ENCODE results near the gene ZNF175.
A peak's percentile ranks its signal among the peaks of the same experiment; 100 is the strongest.

The ZNF175 gene

DNA sequence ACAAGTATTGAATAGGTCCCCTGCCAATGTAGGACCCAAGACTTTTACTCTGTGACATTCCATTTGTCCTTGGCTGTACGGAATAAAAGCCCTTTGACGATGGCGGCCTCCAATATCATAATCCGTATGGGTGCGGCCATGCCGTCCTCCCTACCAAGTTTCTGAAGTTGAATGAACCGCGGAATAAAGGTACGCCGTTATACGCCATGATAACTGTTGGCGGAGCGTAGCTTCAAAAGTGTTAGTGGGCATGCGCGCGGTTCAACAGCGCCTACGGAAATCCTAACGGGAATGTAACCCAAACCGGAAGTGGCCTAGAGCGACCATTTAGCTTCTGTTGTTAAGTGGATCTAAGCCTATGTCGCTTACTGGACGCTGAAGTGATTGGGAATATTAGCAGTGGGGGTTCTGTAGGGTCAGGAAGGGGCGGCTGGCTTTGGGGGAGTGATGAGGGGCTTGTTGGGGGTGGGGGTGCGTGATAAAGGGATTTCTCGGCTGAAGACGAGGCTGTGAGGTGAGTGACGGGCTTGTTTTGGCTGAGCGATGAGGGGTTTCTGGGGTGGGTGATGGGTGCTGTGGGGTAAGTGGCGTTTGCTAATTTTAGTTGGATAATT lies at the start of gene ZNF175:
TSS of gene ZNF175 (plus strand) at position 322 of the 614 bp plus-strand sequence. CDS start 2,047 bp downstream, outside the sequence.
- peak; percentile 84 for DNase-seq (ENCODE audit: low spot score)

- no peak for DNase-seq (ENCODE audit: low spot score)
Measured at GRCh38 chr19:51521357-51521756, 49.7 kb upstream of the ZNF175 start.

GRCh38 chr19:51521781-51522180 lies 49.3 kb upstream of the ZNF175 start:
- no peak for DNase-seq (ENCODE audit: low spot score)

- DNase-seq (ENCODE audit: low spot score): no peak
Measured at GRCh38 chr19:51524666-51525264, 46.3 kb upstream of the ZNF175 start.

GRCh38 chr19:51525651-51526050 lies 45.4 kb upstream of the ZNF175 start:
- DNase-seq (ENCODE audit: low spot score): no peak

DNA sequence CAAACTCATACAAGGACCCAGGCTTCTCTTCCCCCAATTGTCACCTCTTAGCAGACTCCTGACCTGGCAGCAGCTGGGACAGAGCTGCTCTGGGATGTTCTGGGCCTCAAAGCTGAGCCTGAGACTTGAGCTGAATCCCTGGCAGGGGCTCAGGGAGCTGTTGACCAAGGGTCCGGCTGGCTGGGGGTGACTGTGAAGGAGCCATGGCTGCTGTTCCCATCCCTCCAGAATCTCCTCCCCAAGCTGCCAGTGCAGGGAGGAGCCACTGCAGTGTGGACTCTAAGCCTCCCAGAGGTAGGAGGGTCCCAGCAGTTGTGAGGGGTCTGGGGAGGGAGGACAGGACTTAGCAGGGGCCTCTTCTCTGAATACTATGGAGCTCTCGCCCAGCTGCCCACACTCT lies 41.8 kb upstream of the ZNF175 start:
- DNase-seq (ENCODE audit: low spot score): no peak

GRCh38 chr19:51530616-51531015 lies 40.5 kb upstream of the ZNF175 start:
- no peak for DNase-seq (ENCODE audit: low spot score)

DNA sequence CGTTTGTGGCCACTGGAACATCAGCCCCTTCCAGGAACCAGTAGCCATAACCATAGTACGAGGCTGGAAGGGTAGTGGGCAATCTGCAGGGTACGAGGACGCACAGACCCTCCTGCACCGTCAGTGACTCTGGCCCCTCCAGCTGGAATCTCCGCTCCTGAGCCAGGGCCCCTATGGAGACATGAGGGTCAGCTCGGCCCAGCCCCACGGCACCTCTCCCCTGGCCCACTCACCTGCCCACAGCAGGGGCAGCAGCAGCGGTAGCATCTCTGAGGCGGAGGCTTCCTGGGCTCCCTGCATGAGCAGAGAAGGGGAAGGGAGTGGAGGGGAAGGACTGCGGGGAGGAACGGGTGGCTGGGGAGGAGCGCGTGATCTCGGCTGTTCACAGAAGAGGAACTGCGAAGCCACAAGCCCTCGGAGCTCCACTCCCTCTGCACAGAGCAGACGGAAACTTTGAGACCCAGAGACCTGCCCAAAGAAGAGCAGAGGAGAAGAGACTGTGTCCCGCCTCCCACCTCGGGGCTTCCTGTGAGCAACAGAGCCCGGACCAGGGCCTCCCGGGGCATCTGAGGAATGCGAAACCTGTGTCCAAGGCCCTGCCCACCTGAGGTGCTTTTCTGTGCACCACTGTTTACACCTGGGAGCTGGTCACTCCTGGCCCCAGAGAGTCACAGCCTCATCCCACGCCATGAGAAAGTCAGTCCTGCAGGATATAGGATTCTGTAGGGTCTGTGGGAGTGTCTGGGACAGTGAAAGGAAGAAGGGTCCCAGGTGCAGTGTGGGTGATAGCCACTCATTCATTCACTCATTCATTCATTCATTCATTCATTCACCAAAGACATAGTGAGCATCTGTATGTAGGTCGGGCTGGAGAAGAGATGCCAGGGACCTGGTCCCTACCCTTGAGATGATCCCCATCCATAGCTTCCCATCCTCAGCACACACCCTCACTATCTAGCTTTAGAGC lies 39.5 kb upstream of the ZNF175 start, which contains the start of gene SIGLEC6:
TSS of gene SIGLEC6 (minus strand) at position 322 of the 967 bp plus-strand sequence. CDS start at position 300, 22 bp downstream.
- DNase-seq (ENCODE audit: low spot score): no peak

DNA sequence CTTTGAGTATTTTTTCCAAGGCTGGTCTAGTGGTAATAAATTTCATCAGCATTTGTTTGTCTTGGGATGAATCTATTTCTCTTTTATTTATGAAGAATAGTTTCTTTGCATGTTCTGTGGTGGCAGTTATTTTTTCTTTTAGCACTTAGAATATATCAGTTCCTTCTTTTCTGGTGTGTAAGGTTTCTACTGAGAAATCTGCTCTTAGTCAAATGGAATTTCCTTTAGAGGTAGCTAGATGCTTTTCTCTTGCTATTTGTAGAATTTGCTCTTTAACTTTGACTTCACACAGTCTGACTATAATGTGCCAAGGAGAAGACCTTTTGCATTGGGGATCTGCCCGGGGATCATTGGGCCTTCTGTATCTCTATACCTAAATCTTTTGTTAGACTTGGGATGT lies 35.5 kb upstream of the ZNF175 start:
- no peak for DNase-seq (ENCODE audit: low spot score)

- DNase-seq (ENCODE audit: low spot score): no peak
Measured at GRCh38 chr19:51539821-51540366, 31.2 kb upstream of the ZNF175 start.

DNA sequence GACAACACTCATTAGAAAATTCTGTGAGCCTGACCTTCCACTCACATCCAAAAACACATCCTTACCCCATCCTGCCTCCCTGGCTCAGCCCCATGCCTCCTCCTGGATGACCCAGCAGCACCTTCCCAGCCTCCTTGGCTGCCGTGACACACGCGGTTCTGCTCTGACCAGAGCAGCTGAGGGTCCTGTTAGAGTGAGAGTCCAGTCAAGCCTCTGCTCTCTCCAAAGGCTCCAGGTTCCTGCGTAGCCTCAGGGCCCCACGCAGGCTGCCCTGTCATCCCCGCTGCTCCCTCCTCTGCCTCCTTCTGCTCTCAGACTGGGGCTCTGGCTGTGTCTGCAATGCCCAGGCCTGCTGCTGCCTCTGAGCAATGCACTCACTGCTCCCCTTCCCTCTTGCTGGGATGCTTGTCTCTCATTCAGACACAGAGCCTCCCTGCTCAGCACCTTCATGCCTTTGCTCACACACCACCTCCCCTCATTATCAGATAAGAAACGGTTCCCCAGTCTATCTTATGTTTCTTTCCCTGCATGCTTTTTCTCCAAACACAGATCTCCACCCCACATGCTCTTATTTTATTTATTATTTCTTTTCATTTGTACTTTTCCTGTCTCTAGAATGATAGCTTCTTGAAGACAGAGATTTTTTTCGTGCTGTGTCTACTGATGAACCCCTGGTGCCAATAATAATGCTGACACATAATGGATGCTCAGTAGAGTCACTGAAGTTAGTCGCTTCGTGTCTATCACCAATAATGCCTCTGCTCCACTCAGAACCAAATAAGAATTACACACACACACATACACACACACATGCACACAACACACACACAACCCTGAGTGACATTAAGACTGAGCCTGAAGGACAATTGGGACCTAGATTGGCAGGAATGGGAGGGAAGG lies 29.4 kb upstream of the ZNF175 start:
- DNase-seq (ENCODE audit: low spot score): no peak

DNA sequence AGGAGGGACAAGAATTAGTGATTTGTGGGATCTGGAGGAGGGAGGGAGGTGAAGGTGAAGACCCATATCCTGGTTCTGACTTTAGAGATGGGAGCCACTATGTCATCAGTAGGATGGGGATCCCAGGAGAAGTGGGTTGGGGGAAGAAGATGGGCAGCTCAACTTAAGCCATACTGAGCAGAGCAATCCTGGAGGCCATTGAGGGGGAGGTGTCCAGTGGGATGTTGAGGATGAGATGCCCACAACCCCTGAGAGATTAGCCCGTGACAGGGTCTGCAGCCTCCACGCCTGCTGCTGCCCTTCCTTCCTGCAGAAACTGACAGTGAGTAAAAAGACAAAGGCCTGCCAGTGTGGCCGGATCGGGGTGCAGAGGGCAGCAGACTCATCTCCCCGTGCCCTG lies 28.4 kb upstream of the ZNF175 start:
- no peak for DNase-seq (ENCODE audit: low spot score)

- no peak for DNase-seq (ENCODE audit: low spot score)
Measured at GRCh38 chr19:51544038-51544437, 27.0 kb upstream of the ZNF175 start.

DNA sequence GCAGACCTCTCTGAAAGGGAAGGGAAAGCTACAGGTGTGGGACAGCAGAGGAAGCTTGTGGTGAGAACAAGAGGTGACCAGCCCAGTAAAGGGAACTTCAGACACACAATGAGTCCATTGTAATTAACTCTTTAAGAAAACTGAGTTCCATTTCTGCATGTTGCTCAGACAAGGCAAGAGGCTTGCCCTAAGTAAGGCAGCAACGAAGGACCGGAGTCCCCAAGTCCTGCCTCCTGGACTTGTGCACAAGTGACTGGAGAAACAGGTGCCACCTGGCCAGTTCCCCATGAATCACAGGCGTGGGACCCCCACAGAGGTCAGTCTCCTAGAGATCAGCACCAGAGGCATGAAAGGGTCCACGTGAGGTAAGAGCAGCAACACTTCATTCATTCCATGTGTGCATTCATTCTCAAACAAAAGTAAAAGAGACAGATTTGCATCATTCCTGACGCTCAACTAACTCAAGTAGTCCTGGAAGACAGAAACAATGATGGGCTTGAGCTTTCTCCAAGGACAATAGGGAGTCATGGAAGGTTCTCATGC lies 24.9 kb upstream of the ZNF175 start:
- no peak for DNase-seq (ENCODE audit: low spot score)

DNA sequence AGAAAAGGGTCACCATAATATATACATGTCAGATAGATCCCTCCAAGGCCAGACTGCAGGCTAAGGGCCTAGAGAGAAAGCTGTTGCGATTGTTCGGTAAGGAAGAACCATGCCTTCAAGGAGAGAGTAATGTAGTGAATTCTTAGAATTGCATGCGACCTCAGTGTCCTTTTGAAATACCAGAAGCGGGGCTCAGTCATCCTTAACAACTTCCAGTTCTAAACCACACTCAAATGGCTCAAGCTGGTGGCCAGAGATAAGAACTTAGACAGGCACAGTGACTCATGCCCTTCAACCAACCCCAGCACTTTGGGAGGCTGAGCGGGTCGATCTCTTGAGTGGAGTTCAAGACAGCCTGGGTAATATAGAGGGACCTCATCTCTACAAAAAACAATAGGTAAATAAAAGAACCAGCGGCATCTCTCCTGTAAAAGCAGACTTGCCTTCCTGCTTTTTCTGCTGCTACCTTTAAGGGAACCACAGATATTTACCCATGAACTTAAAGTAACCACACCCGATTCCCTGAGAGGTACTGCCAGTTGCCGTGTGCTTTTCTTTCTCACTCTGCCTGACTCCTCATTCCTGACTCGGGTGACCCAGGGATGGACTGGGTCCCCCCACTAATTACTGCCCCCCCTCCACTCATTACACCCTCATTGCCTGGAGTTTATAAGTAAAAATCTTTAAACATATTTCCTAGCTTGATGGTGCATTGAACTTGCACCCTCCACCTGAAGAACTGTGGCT lies 24.3 kb upstream of the ZNF175 start:
- DNase-seq (ENCODE audit: low spot score): peak; percentile 49

DNA sequence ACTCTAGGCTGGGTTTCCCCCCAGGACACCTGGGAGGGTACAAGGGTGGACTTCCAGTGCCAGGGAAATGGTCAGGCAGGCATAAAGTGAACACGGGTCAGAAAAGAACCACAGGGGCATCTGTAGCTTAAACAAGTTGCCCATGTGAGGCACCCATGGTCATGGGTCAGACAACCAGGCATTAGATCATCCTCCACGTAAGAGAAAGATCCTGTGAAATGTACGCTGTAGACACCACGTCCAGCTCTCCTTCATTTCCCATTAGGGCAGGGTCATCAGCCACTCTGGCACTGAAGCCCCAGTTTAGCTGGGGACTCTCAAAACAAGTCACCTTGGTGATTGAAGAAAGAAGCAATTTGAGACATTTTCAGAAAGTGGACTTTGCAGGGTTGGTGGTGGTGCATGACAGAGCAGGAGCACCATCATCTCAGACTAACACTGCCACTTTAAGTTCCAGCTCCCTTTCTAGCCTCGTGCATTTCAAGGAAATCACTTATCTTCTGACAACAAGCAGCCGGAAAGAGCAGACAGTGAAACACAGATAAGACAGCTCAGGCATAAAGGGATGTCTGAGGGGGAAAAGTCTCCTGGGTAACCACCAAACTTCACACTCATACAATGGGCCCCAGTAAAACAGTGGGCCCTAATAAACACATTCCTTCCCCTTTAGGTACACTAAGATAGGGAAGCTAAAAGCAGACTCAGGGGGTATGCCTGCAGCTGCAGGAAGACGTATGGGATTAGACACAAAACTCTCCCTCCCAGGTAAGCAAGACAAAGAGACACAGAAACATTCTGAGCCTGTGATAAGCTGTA lies 23.5 kb upstream of the ZNF175 start:
- no peak for DNase-seq (ENCODE audit: low spot score)

DNA sequence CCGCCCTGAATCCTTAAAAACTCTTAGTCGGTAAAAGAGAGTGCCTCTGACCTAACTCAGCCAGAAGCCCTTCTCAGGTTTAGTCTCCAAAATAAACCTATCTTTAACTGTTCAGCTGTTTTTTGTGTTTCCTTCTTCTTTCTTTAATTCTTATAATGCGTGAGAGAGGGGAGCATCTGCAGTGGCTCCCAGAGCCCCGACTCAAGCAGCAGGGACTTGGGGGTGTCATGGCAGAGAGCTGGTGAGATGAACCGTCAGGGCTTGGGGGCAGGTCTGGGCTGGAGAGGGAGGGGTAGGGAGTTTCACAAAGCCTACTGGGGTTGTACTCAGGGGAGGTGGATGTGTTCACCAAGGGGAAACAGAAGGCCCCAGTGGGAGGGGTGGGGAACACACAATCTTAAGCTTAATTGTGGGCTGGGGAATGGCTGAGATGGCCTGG lies 22.9 kb upstream of the ZNF175 start:
- DNase-seq (ENCODE audit: low spot score): no peak

- no peak for DNase-seq (ENCODE audit: low spot score)
Measured at GRCh38 chr19:51548891-51549305, 22.2 kb upstream of the ZNF175 start.

- DNase-seq (ENCODE audit: low spot score): no peak
Measured at GRCh38 chr19:51549533-51550324, 21.4 kb upstream of the ZNF175 start.
